ENCODE results near the gene SDK2. TPM values are rescaled to one million over a fixed set of nuclear protein-coding genes. Genes with fewer than 3 reads are reported as not detected.

The SDK2 gene
- total and polyA plus RNA-seq, 2 of the 8 experiments (the other 6 are each of a cell fraction or from before 2014, with no cell fraction given): 3.9 to 4.1 TPM

GRCh38 chr17:73489991-73490390, 154.3 kb downstream of the SDK2 start (continued):
- TF ChIP-seq E2F6 (IDR thresholded peaks at IDR 0.05) (no peak), SP2 (IDR thresholded peaks at IDR 0.05; ENCODE audit: low read length) (no peak), RBBP5 (IDR thresholded peaks at IDR 0.05; ENCODE audit: borderline replicate concordance, low read depth, low read length) (no peak), BACH1 (IDR thresholded peaks at IDR 0.05; ENCODE audit: low read length) (no peak), BCL11A (IDR thresholded peaks at IDR 0.05; ENCODE audit: low read depth in 2 of 2, low read length in 2 of 2) (no peak), EGR1 (IDR thresholded peaks at IDR 0.05; ENCODE audit: borderline replicate concordance, low read depth, low read length) (no peak), JUN (IDR thresholded peaks at IDR 0.05; ENCODE audit: low read depth, low read length) (no peak), CTBP2 (IDR thresholded peaks at IDR 0.05; ENCODE audit: borderline replicate concordance, insufficient read depth, insufficient read length, low read length) (no peak)
